Endothelial cell of umbilical vein (primary cell): ENCODE results near the gene PARN. TPM values are rescaled to one million over a fixed set of nuclear protein-coding genes. Genes with fewer than 3 reads are reported as not detected.

Experiments
- BruUV-seq: library from RNA; stranded (reverse); fragments of 400-500 nt; replicated peaks from 2 replicates; lab custom pipeline; 2021; lab: Mats Ljungman, UMichigan
- CTCF ChIA-PET: fragments of 300-600, 350-600 bp; sonication (Branson Sonifier 250); formaldehyde crosslinking; loops from one replicate; lab custom pipeline; 2021; ENCODE audit warnings: antibody characterized with exemption, inconsistent platforms; lab: Charles Lee
- POLR2A ChIA-PET: fragments of 300-600, 350-600 bp; sonication (Branson Sonifier 250); formaldehyde crosslinking; loops from one replicate; lab custom pipeline; 2021; ENCODE audit warnings: antibody characterized with exemption, inconsistent platforms; lab: Charles Lee
- DNase-seq: peaks from one replicate; pipeline ENCODE4 v3.0.0-alpha.2; 2011; ENCODE audit warnings: low read depth, low spot score
- FAIRE-seq: peaks from 2 replicates; lab custom pipeline; 2011; peaks lifted over from hg19 to GRCh38; lab: Jason Lieb, UNC
- H2AFZ ChIP-seq: 2 replicates; pipeline ENCODE4 v1.6.0; 2012; ENCODE audit warnings: low read depth, low read length, control low read depth, inconsistent platforms
- H3K27ac ChIP-seq: 2 replicates; pipeline ENCODE4 v1.5.1; 2011; ENCODE audit warnings: low read depth, mild to moderate bottlenecking, control low read depth, low read length, moderate library complexity; ENCODE audit not compliant: insufficient read depth
- H3K27me3 ChIP-seq, 2 experiments: 2 replicates each; pipeline versions ENCODE4 v1.6.0 to v1.6.1; 2011; ENCODE audit warnings: low read length in 2 of 2, mixed read lengths in 1 of 2; ENCODE audit not compliant: control insufficient read depth in 2 of 2, insufficient read depth in 2 of 2
- H3K36me3 ChIP-seq, 2 experiments: 2 replicates in 1 of 2; 3 replicates in 1 of 2; pipeline ENCODE4 v1.5.1; 2011; ENCODE audit warnings: low read length in 2 of 2, mild to moderate bottlenecking in 1 of 2, moderate library complexity in 1 of 2; ENCODE audit not compliant: control insufficient read depth in 2 of 2, insufficient read depth in 2 of 2; ENCODE audit errors: extremely low read depth in 1 of 2
- H3K4me1 ChIP-seq: 3 replicates; pipeline ENCODE4 v1.5.1; 2011; ENCODE audit warnings: mild to moderate bottlenecking, low read length; ENCODE audit not compliant: control insufficient read depth, insufficient read depth; ENCODE audit errors: extremely low read depth
- H3K4me2 ChIP-seq: 2 replicates; pipeline ENCODE4 v1.6.1; 2011; ENCODE audit warnings: low read length, control low read depth, mixed read lengths; ENCODE audit not compliant: insufficient read depth
- H3K4me3 ChIP-seq, 3 experiments: fragments of 200-600 bp in 1 of 3; sonication (generic), shearing (Covaris generic) in 1 of 3; replicated peaks in 1 of 3; 2 replicates each; pipeline ENCODE4 v1.5.1; 2011 to 2016; ENCODE audit warnings: control low read depth in 3 of 3, low read length in 3 of 3, mild to moderate bottlenecking in 2 of 3, inconsistent platforms in 1 of 3, low read depth in 1 of 3, moderate library complexity in 1 of 3; ENCODE audit not compliant: insufficient read depth in 1 of 3
- H3K79me2 ChIP-seq: 2 replicates; pipeline ENCODE4 v1.6.0; 2012; ENCODE audit warnings: low read length, inconsistent platforms; ENCODE audit not compliant: control insufficient read depth, insufficient read depth
- H3K9ac ChIP-seq: replicated peaks from 2 replicates; pipeline ENCODE3; 2011; ENCODE audit warnings: low read length, control low read depth; ENCODE audit not compliant: insufficient read depth; ENCODE audit errors: extremely low read depth
- H3K9me1 ChIP-seq: replicated peaks from 3 replicates; pipeline ENCODE4 v1.6.0; 2011; ENCODE audit warnings: mild to moderate bottlenecking, low read length; ENCODE audit not compliant: control insufficient read depth, insufficient read depth; ENCODE audit errors: extremely low read depth
- H3K9me3 ChIP-seq: replicated peaks from 2 replicates; pipeline ENCODE4 v1.5.1; 2012; ENCODE audit warnings: low read length, inconsistent platforms; ENCODE audit not compliant: control insufficient read depth, insufficient read depth
- H4K20me1 ChIP-seq: replicated peaks from 2 replicates; pipeline ENCODE3; 2011; ENCODE audit warnings: mild to moderate bottlenecking, low read length; ENCODE audit not compliant: control insufficient read depth, insufficient read depth; ENCODE audit errors: extremely low read depth
- CTCF ChIP-seq, 2 donors: IDR thresholded peaks; 1 replicate in 1 of 2; 2 replicates in 1 of 2; pipeline ENCODE4 v1.5.1; 2011; ENCODE audit warnings: low read length in 2 of 2, mild to moderate bottlenecking in 2 of 2, moderate library complexity in 2 of 2, control low read depth in 1 of 2, inconsistent platforms in 1 of 2, low read depth in 1 of 2; ENCODE audit not compliant: insufficient read depth in 1 of 2; ENCODE audit errors: extremely low read depth in 1 of 2
- EZH2 ChIP-seq: IDR thresholded peaks from 2 replicates; pipeline ENCODE4 v1.6.1; 2012; ENCODE audit warnings: borderline replicate concordance, low read depth, mild to moderate bottlenecking, moderate library complexity, low read length, inconsistent platforms; ENCODE audit not compliant: severe bottlenecking
- FOS ChIP-seq: IDR thresholded peaks from 2 replicates; pipeline ENCODE4 v1.6.1; 2011; ENCODE audit warnings: mild to moderate bottlenecking, low read length, moderate library complexity, borderline replicate concordance; ENCODE audit not compliant: insufficient read depth
- GATA2 ChIP-seq: IDR thresholded peaks from 2 replicates; pipeline ENCODE4 v1.7.0; 2011; ENCODE audit warnings: low read depth, mild to moderate bottlenecking, moderate library complexity, mixed read lengths, low read length; ENCODE audit not compliant: insufficient read length, insufficient read depth
- JUN ChIP-seq: IDR thresholded peaks from 2 replicates; pipeline ENCODE4 v1.6.1; 2011; ENCODE audit warnings: borderline replicate concordance, low read depth; ENCODE audit not compliant: insufficient read length, insufficient read depth
- MAX ChIP-seq: IDR thresholded peaks from 2 replicates; pipeline ENCODE4 v1.6.1; 2011; ENCODE audit not compliant: insufficient read depth, insufficient read length
- MYC ChIP-seq: IDR thresholded peaks from one replicate; pipeline ENCODE4 v1.6.1; 2011; ENCODE audit warnings: mild to moderate bottlenecking, low read depth, low read length
- POLR2A ChIP-seq: IDR thresholded peaks from 2 replicates; pipeline ENCODE4 v1.6.1; 2012; ENCODE audit warnings: low read depth, mild to moderate bottlenecking, control low read depth, low read length
- POLR2AphosphoS5 ChIP-seq: IDR thresholded peaks from 2 replicates; pipeline ENCODE4 v1.6.1; 2012; ENCODE audit warnings: low read depth, mild to moderate bottlenecking, control low read depth, low read length, moderate library complexity; ENCODE audit not compliant: insufficient read depth
- dilution Hi-C: fragments of 300-500 bp; cut with MboI; formaldehyde crosslinking; loops from one replicate; pipeline ENCODE4 v1.15.0; 2019; ENCODE audit warnings: low sequenced_read_pairs; ENCODE audit not compliant: extremely low pct_ligation_motif_present
- intact Hi-C: fragments of 100-400 bp; cut with micrococcal nuclease; formaldehyde crosslinking; loops from one replicate; pipeline ENCODE4 v1.10.0; 2022
- polyA plus RNA-seq, 4 experiments: library from polyadenylated mRNA; depleted of rRNA in 3 of 4; stranded (reverse) in 3 of 4; unstranded in 1 of 4; fragments of >200 nt; gene quantifications; 2 replicates each; pipeline versions ENCODE4 v1.2.1 to v1.2.3, GENCODE V29; 2011 to 2012; ENCODE audit warnings: missing spikeins in 1 of 4
- total RNA-seq: library from RNA; stranded (reverse); gene quantifications from 2 replicates; pipeline ENCODE4 v1.2.3, GENCODE V29; 2021

The PARN gene
- total and polyA plus RNA-seq, 2 donors (not counting 3 experiments of a cell fraction or from before 2014, with no cell fraction given): 16.9 to 24.6 TPM

- TF ChIP-seq MYC (no peak), CTCF (IDR thresholded peaks at IDR 0.05; ENCODE audit: extremely low read depth in 1 of 2, insufficient read depth in 1 of 2, low read depth in 1 of 2, low read length in 2 of 2) (no peak), GATA2 (no peak), POLR2AphosphoS5 (no peak), JUN (no peak), MAX (no peak), FOS (no peak), POLR2A (no peak), EZH2 (no peak)
- Histone ChIP-seq H3K27me3 (no peaks in the 10 kb centered on the region), H4K20me1 (no peaks in the 10 kb centered on the region), H3K4me1 (no peaks in the 10 kb centered on the region), H3K9ac (no peak overlapping the region), H3K36me3 (peaks cover 16 to 17% of the 10 kb centered on the region in 2 experiments), H3K9me1 (no peaks in the 10 kb centered on the region), H3K79me2 (no peaks in the 10 kb centered on the region), H2AFZ (no peak overlapping the region), H3K4me2 (no peak overlapping the region), H3K9me3 (no peaks in the 10 kb centered on the region), H3K27ac (no peak overlapping the region), H3K4me3 (no peak overlapping the region)
- ChIA-PET CTCF (interaction anchor here (0.8 to 1.4 kb wide), 3 partner anchors 11 to 26 kb away, joined by 3 to 6 read pairs (median 3); no protein-coding TSS in a partner anchor), POLR2A (no interaction called here)
- DNase-seq (no peak), FAIRE-seq (no peak)
- intact Hi-C loops: no loop called here
- BruUV-seq: no TSS peak
- dilution Hi-C loops: no loop called here
These were observed 24.0 kb downstream of the PARN start for GRCh38 chr16:14606102-14606501.
